Measurements from ENCODE around the gene FLRT1.

- TF ChIP-seq CTCF (conservative IDR thresholded peaks at IDR 0.05; ENCODE audit: low read depth in 2 of 2) = no peak
- TF ChIP-seq EZH2 (IDR thresholded peaks at IDR 0.05; ENCODE audit: low read depth, unreplicated experiment) = no peak
- no peak for TF ChIP-seq CREB1 (CRISPR knock-in tag; IDR thresholded peaks at IDR 0.05; ENCODE audit: low read depth)
- no peak for TF ChIP-seq POLR2AphosphoS5 (IDR thresholded peaks at IDR 0.05; ENCODE audit: low read depth)
- no peak for TF ChIP-seq NANOG (IDR thresholded peaks at IDR 0.05; ENCODE audit: borderline replicate concordance)
- no peak for TF ChIP-seq STAT1 (IDR thresholded peaks at IDR 0.05; ENCODE audit: unreplicated experiment)
- TF ChIP-seq EZH2phosphoT487 (IDR thresholded peaks at IDR 0.05; ENCODE audit: unreplicated experiment) = no peak
- TF ChIP-seq REST (IDR thresholded peaks at IDR 0.05; ENCODE audit: unreplicated experiment) = no peak
- no peak for TF ChIP-seq JUNB (IDR thresholded peaks at IDR 0.05; ENCODE audit: unreplicated experiment)
- TF ChIP-seq ZNF114 (CRISPR knock-in tag; IDR thresholded peaks at IDR 0.05) = no peak
These were observed 21.4 kb upstream of the FLRT1 start for GRCh38 chr11:64014356-64014755.
